Measurements from ENCODE around the gene GOLGA8M. TPM values are rescaled to one million over a fixed set of nuclear protein-coding genes. Genes with fewer than 3 reads are reported as not detected.
"Not testable (repeated sequence)": the region's sequence is repeated elsewhere in the genome, so short reads cannot be mapped to it uniquely, and the experiment has no call there.

GOLGA8M gene
- total and polyA plus RNA-seq, 2 of the 4 experiments (the other 2 are of a cell fraction): under 0.01 to 0.24 TPM

GRCh38 chr15:28725556-28725955 is 13.3 kb upstream of the GOLGA8M start:
- in situ Hi-C loops (cut with MboI; ENCODE audit: low sequenced_read_pairs): no loop called here

DNA sequence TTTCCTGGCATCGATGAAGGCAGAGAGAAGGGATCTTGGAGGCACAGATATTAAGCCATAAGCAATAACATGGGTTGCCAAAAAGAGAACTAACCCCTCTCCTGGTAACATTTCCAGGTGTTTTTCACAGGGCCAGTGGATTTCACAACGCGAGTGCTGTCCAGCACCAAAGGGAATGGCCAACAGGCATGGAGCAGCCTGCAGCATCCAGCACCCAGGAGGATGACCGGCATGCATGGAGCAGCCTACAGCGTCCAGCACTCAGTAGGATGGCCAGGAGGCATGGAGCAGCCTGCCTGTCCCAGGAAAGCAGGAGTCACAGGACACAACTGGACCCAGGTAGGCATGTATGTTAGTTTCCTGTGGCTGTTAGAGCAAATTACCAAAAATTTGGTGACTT is 11.8 kb upstream of the GOLGA8M start:
- H2AK5ac ChIP-seq (ENCODE audit: low read depth, low read length); H3K23ac ChIP-seq (ENCODE audit: low read depth, low read length); DNase-seq; intact Hi-C loops (cut with micrococcal nuclease); H3K79me1 ChIP-seq (ENCODE audit: low read depth in 1 of 2, low read length in 2 of 2); H4K8ac ChIP-seq (ENCODE audit: low read depth in 2 of 2, low read length in 2 of 2); H4K20me1 ChIP-seq (ENCODE audit: insufficient read depth, low read length); H3K36me3 ChIP-seq (ENCODE audit: control insufficient read depth, insufficient read depth, low read length); H3K9me3 ChIP-seq (ENCODE audit: control insufficient read depth, insufficient read depth, low read length); BruUV-seq (replicated peaks); H3K27ac ChIP-seq (ENCODE audit: insufficient read depth, low read length); H3K4me1 ChIP-seq (ENCODE audit: control insufficient read depth, insufficient read depth, low read length); H2BK15ac ChIP-seq (ENCODE audit: low read depth, low read length); ATAC-seq (ENCODE audit: low read depth); in situ Hi-C loops (cut with MboI; ENCODE audit: low sequenced_read_pairs); H3K56ac ChIP-seq (ENCODE audit: extremely low read depth, insufficient read depth, low read length); H2BK5ac ChIP-seq (ENCODE audit: low read depth, low read length, poor library complexity, severe bottlenecking); H3K14ac ChIP-seq (replicated peaks; ENCODE audit: low read depth, low read length); H4K5ac ChIP-seq (ENCODE audit: low read depth, low read length); H3K4ac ChIP-seq (ENCODE audit: low read depth, low read length); H3K27me3 ChIP-seq (ENCODE audit: control insufficient read depth, insufficient read depth, low read length); CTCF ChIA-PET; dilution Hi-C loops (cut with HindIII; ENCODE audit: low sequenced_read_pairs, unreplicated experiment); H3K9me1 ChIP-seq (ENCODE audit: insufficient read depth, low read length); H2BK120ac ChIP-seq (ENCODE audit: low read depth, low read length); H3K4me3 ChIP-seq (ENCODE audit: insufficient read depth, low read depth, low read length); POLR2A ChIA-PET (ENCODE audit: unreplicated experiment); H3K18ac ChIP-seq (ENCODE audit: low read depth, low read length); H2BK20ac ChIP-seq (ENCODE audit: low read depth, low read length); H4K91ac ChIP-seq (ENCODE audit: insufficient read depth, low read depth, low read length); H3K9ac ChIP-seq (ENCODE audit: low read depth, low read length); H2AK9ac ChIP-seq (replicated peaks; ENCODE audit: low read depth, low read length, poor library complexity); H3K4me2 ChIP-seq (ENCODE audit: low read depth, low read length); H2AFZ ChIP-seq (replicated peaks; ENCODE audit: low read length, poor library complexity): not testable (repeated sequence)
- WGBS, 2 experiments (ENCODE audit: extremely low coverage in 2 of 2, insufficient read length in 1 of 2): 80% methylated on average over 1 of the region's 5 CpGs; no CpG with 5 or more reads in 1 of the 2 experiments

More at GRCh38 chr15:28725556-28725955, 13.3 kb upstream of the GOLGA8M start:
- Histone ChIP-seq H3K4me3 (ENCODE audit: insufficient read depth, low read depth, low read length) (no peak overlapping the region), H2AFZ (replicated peaks; ENCODE audit: low read length, poor library complexity) (no peak overlapping the region), H3K27me3 (ENCODE audit: control insufficient read depth, insufficient read depth, low read length) (no peaks in the 10 kb centered on the region), H3K4ac (ENCODE audit: low read depth, low read length) (no peak overlapping the region), H2BK15ac (ENCODE audit: low read depth, low read length) (no peak overlapping the region), H3K4me1 (ENCODE audit: control insufficient read depth, insufficient read depth, low read length) (no peaks in the 10 kb centered on the region), H3K9me1 (ENCODE audit: insufficient read depth, low read length) (no peaks in the 10 kb centered on the region), H3K14ac (replicated peaks; ENCODE audit: low read depth, low read length) (no peak overlapping the region), H3K23ac (ENCODE audit: low read depth, low read length) (no peak overlapping the region), H3K9ac (ENCODE audit: low read depth, low read length) (no peak overlapping the region), H3K4me2 (ENCODE audit: low read depth, low read length) (no peak overlapping the region), H3K9me3 (ENCODE audit: control insufficient read depth, insufficient read depth, low read length) (no peaks in the 10 kb centered on the region), H3K36me3 (ENCODE audit: control insufficient read depth, insufficient read depth, low read length) (no peaks in the 10 kb centered on the region), H3K79me1 (ENCODE audit: low read depth in 1 of 2, low read length in 2 of 2) (no peaks in the 10 kb centered on the region), H4K5ac (ENCODE audit: low read depth, low read length) (no peak overlapping the region), H2BK5ac (ENCODE audit: low read depth, low read length, poor library complexity, severe bottlenecking) (no peak overlapping the region), H4K91ac (ENCODE audit: insufficient read depth, low read depth, low read length) (no peak overlapping the region), H3K27ac (ENCODE audit: insufficient read depth, low read length) (no peak overlapping the region), H2BK120ac (ENCODE audit: low read depth, low read length) (no peak overlapping the region), H3K56ac (ENCODE audit: extremely low read depth, insufficient read depth, low read length) (no peak overlapping the region), H4K8ac (ENCODE audit: low read depth in 2 of 2, low read length in 2 of 2) (no peak overlapping the region), H4K20me1 (ENCODE audit: insufficient read depth, low read length) (no peaks in the 10 kb centered on the region), H2AK5ac (ENCODE audit: low read depth, low read length) (no peak overlapping the region), H2BK20ac (ENCODE audit: low read depth, low read length) (no peak overlapping the region), H2AK9ac (replicated peaks; ENCODE audit: low read depth, low read length, poor library complexity) (no peak overlapping the region), H3K18ac (ENCODE audit: low read depth, low read length) (no peak overlapping the region)
- no TSS peak for BruUV-seq (replicated peaks)
- POLR2A ChIA-PET (ENCODE audit: unreplicated experiment): no interaction called here
- dilution Hi-C loops (cut with HindIII; ENCODE audit: low sequenced_read_pairs, unreplicated experiment): no loop called here
- WGBS, 2 experiments (ENCODE audit: extremely low coverage in 2 of 2, insufficient read length in 1 of 2): 78% methylated on average over 4 of the region's 14 CpGs; no CpG with 5 or more reads in 1 of the 2 experiments
- ATAC-seq (ENCODE audit: low read depth): no peak
- TF ChIP-seq CTCF (conservative IDR thresholded peaks at IDR 0.05; ENCODE audit: low read depth, low read length): no peak
- no peak for TF ChIP-seq MAFK (IDR thresholded peaks at IDR 0.05; ENCODE audit: low read depth, low read length)
- TF ChIP-seq NFE2L2 (IDR thresholded peaks at IDR 0.05; ENCODE audit: low read depth, low read length): no peak
- no peak for TF ChIP-seq MXI1 (IDR thresholded peaks at IDR 0.05; ENCODE audit: borderline replicate concordance, low read depth, low read length)
- no peak for TF ChIP-seq RAD21 (IDR thresholded peaks at IDR 0.05; ENCODE audit: low read length)
- intact Hi-C loops (cut with micrococcal nuclease): no loop called here
- DNase-seq: no peak
- CTCF ChIA-PET: no interaction called here

Measured in IMR-90 (cell line).